ENCODE data around the gene WNT5A. TPM values are rescaled to one million over a fixed set of nuclear protein-coding genes. Genes with fewer than 3 reads are reported as not detected.

The WNT5A gene
- total and polyA plus RNA-seq, 2 donors (not counting 3 experiments of a cell fraction or from before 2014, with no cell fraction given), result 0.08 to 0.33 TPM

DNA sequence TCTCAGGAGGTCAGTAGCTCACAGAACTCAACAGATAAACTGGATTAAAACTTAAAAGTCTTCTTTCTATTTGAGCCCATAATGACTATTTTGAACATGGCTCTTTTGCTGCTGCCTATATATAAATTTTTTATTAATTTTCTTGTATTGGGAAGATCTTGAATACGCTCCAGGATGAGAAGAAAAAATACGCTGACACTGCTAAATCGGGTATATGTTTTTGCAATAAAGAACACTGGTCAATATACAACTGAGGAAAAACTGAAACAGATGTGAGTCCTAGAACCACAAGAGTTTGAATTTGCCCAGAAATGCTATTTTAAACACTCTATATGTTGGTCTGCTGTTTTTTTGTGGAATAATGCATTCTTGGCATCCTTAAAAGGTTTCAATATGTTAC is 20.6 kb downstream of the WNT5A start:
- no peak for DNase-seq (ENCODE audit: low read depth, low spot score)
- TF ChIP-seq POLR2AphosphoS5 (IDR thresholded peaks at IDR 0.05; ENCODE audit: insufficient read depth, low read depth, low read length), result no peak
- TF ChIP-seq POLR2A (IDR thresholded peaks at IDR 0.05; ENCODE audit: low read depth, low read length), result no peak
- TF ChIP-seq, protein P1, sequence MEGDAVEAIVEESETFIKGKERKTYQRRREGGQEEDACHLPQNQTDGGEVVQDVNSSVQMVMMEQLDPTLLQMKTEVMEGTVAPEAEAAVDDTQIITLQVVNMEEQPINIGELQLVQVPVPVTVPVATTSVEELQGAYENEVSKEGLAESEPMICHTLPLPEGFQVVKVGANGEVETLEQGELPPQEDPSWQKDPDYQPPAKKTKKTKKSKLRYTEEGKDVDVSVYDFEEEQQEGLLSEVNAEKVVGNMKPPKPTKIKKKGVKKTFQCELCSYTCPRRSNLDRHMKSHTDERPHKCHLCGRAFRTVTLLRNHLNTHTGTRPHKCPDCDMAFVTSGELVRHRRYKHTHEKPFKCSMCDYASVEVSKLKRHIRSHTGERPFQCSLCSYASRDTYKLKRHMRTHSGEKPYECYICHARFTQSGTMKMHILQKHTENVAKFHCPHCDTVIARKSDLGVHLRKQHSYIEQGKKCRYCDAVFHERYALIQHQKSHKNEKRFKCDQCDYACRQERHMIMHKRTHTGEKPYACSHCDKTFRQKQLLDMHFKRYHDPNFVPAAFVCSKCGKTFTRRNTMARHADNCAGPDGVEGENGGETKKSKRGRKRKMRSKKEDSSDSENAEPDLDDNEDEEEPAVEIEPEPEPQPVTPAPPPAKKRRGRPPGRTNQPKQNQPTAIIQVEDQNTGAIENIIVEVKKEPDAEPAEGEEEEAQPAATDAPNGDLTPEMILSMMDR (IDR thresholded peaks at IDR 0.05; ENCODE audit: extremely low read depth in 1 of 2, insufficient read depth in 1 of 2, low read depth in 1 of 2, low read length in 2 of 2), result no peak
- TF ChIP-seq, protein P2, sequence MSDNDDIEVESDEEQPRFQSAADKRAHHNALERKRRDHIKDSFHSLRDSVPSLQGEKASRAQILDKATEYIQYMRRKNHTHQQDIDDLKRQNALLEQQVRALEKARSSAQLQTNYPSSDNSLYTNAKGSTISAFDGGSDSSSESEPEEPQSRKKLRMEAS (IDR thresholded peaks at IDR 0.05; ENCODE audit: insufficient read depth, insufficient read length), result no peak
- TF ChIP-seq JUN (IDR thresholded peaks at IDR 0.05; ENCODE audit: borderline replicate concordance, insufficient read depth, insufficient read length, low read depth), result no peak
- Histone ChIP-seq H3K36me3 (ENCODE audit: control insufficient read depth in 2 of 2, extremely low read depth in 1 of 2, insufficient read depth in 2 of 2, low read length in 2 of 2) (no peaks in the 10 kb centered on the region), H3K9me3 (replicated peaks; ENCODE audit: control insufficient read depth, insufficient read depth, low read length) (no peaks in the 10 kb centered on the region), H3K9me1 (replicated peaks; ENCODE audit: control insufficient read depth, extremely low read depth, insufficient read depth, low read length) (no peaks in the 10 kb centered on the region), H2AFZ (ENCODE audit: low read depth, low read length) (no peak overlapping the region), H3K4me1 (ENCODE audit: control insufficient read depth, extremely low read depth, insufficient read depth, low read length) (no peaks in the 10 kb centered on the region), H4K20me1 (replicated peaks; ENCODE audit: control insufficient read depth, extremely low read depth, insufficient read depth, low read length) (no peaks in the 10 kb centered on the region), H3K27ac (ENCODE audit: insufficient read depth, low read depth, low read length) (no peak overlapping the region), H3K9ac (replicated peaks; ENCODE audit: extremely low read depth, insufficient read depth, low read length) (no peak overlapping the region), H3K4me3 (replicated peaks in 1 of 3; ENCODE audit: insufficient read depth in 1 of 3, low read depth in 1 of 3, low read length in 3 of 3) (no peak overlapping the region), H3K4me2 (ENCODE audit: insufficient read depth, low read length) (no peak overlapping the region), H3K79me2 (ENCODE audit: control insufficient read depth, insufficient read depth, low read length) (no peaks in the 10 kb centered on the region), H3K27me3 (ENCODE audit: control insufficient read depth in 2 of 2, insufficient read depth in 2 of 2, low read length in 2 of 2) (no peaks in the 10 kb centered on the region)
- intact Hi-C loops (cut with micrococcal nuclease) (no loop called here), dilution Hi-C loops (cut with MboI; ENCODE audit: extremely low pct_ligation_motif_present, low sequenced_read_pairs) (no loop called here)
- BruUV-seq (replicated peaks), result no TSS peak
- CTCF ChIA-PET, result interaction anchor here (1.4 kb wide), 1 partner anchor 785 kb away, joined by 3 read pairs; no protein-coding TSS in a partner anchor
- POLR2A ChIA-PET, result no interaction called here
- FAIRE-seq, result no peak

DNA sequence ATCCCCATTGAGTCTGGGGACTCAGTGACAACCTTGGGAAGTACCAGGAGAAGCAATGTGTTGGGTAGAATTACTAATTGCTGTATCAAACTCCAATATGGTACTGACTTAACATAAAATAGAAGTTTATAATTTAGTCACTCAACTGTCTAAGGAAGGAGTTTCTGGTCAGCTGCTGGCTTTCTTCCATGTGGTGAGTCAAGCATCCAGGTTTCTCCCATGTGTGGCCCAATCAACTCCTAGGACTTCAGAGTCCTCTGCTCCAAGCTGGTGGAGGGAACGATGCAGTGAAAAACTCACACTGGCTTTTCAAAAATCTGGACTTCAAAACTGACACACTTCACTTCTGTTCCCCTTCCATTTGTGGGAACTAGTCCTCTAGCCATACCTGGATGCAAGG is 25.2 kb downstream of the WNT5A start:
- CTCF ChIA-PET, result no interaction called here

More for the DNA sequence above, 25.2 kb downstream of the WNT5A start:
- TF ChIP-seq FOS (IDR thresholded peaks at IDR 0.05; ENCODE audit: borderline replicate concordance, insufficient read depth, low read length) (no peak), EZH2 (IDR thresholded peaks at IDR 0.05; ENCODE audit: borderline replicate concordance, low read depth, low read length, severe bottlenecking) (no peak), POLR2A (IDR thresholded peaks at IDR 0.05; ENCODE audit: low read depth, low read length) (no peak)
- H2AFZ ChIP-seq (ENCODE audit: low read depth, low read length), result no peak overlapping the region
- H3K79me2 ChIP-seq (ENCODE audit: control insufficient read depth, insufficient read depth, low read length), result no peaks in the 10 kb centered on the region
- no peak overlapping the region for H3K4me2 ChIP-seq (ENCODE audit: insufficient read depth, low read length)
- POLR2A ChIA-PET, result no interaction called here
- H3K27ac ChIP-seq (ENCODE audit: insufficient read depth, low read depth, low read length), result no peak overlapping the region
- H3K36me3 ChIP-seq (ENCODE audit: control insufficient read depth in 2 of 2, extremely low read depth in 1 of 2, insufficient read depth in 2 of 2, low read length in 2 of 2), result no peaks in the 10 kb centered on the region
- no peaks in the 10 kb centered on the region for H3K4me1 ChIP-seq (ENCODE audit: control insufficient read depth, extremely low read depth, insufficient read depth, low read length)
- FAIRE-seq (no peak), DNase-seq (ENCODE audit: low read depth, low spot score) (no peak)
- H3K9ac ChIP-seq (replicated peaks; ENCODE audit: extremely low read depth, insufficient read depth, low read length), result no peak overlapping the region
- dilution Hi-C loops (cut with MboI; ENCODE audit: extremely low pct_ligation_motif_present, low sequenced_read_pairs) (no loop called here), intact Hi-C loops (cut with micrococcal nuclease) (no loop called here)
- no peaks in the 10 kb centered on the region for H3K9me1 ChIP-seq (replicated peaks; ENCODE audit: control insufficient read depth, extremely low read depth, insufficient read depth, low read length)
- no peaks in the 10 kb centered on the region for H4K20me1 ChIP-seq (replicated peaks; ENCODE audit: control insufficient read depth, extremely low read depth, insufficient read depth, low read length)
- no peaks in the 10 kb centered on the region for H3K27me3 ChIP-seq (ENCODE audit: control insufficient read depth in 2 of 2, insufficient read depth in 2 of 2, low read length in 2 of 2)
- no peak overlapping the region for H3K4me3 ChIP-seq (replicated peaks in 1 of 3; ENCODE audit: insufficient read depth in 1 of 3, low read depth in 1 of 3, low read length in 3 of 3)
- no TSS peak for BruUV-seq (replicated peaks)
- H3K9me3 ChIP-seq (replicated peaks; ENCODE audit: control insufficient read depth, insufficient read depth, low read length), result no peaks in the 10 kb centered on the region

All from endothelial cell of umbilical vein (primary cell).